Right ventricle myocardium inferior (tissue), 1 donor: Measurements from ENCODE around the gene NUFIP2. TPM values are rescaled to one million over a fixed set of nuclear protein-coding genes. Genes with fewer than 3 reads are reported as not detected.
A peak's percentile ranks its signal among the peaks of the same experiment; 100 is the strongest.
"Not testable (repeated sequence)": the region's sequence is repeated elsewhere in the genome, so short reads cannot be mapped to it uniquely, and the experiment has no call there.

Source experiments
- ATAC-seq: fragments of 200-7000 bp; cut with Tn5 transposase; one replicate; pipeline ENCODE4 v1.9.1; 2020; ENCODE audit warnings: mild to moderate bottlenecking, moderate library complexity
- DNase-seq: peaks from one replicate; pipeline ENCODE4 v3.0.0; 2021; ENCODE audit errors: missing footprints
- intact Hi-C: fragments of 100-400 bp; cut with DNase I; formaldehyde crosslinking; loops from one replicate; pipeline ENCODE4 v1.11.0; 2022
- total RNA-seq: library from RNA; stranded (reverse); fragmentation: NEBNext Ultra II Directional; extraction: Animal tissue kit (Norgen Biotek cat#: 25700); gene quantifications from one replicate; pipeline ENCODE4 v1.2.1, GENCODE V29; 2021
- donor health status: DM: no; HTN: yes; CAD: no; lungs with severe emphysema.

NUFIP2 gene
- total RNA-seq, 1 donor from 2014 or later: 42.3 TPM

DNA sequence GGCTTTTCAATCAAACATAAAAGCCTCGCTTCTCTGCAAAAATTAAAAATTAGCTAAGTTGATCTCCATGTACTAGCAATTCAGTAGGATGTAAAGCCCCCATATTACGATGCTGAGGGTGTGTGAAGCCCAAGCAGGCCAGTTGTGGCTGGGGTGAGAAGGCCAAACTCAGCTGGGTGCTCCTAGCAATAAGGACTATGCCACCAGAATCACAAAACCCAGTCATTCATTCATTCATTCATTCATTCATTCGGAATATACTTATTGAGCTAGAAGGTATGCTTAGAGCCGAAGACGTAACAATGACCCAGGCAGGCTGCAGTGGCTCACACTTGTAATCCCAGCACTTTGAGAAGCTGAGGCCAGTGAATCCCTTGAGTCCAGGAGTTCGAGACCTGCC, 51.2 kb downstream of the NUFIP2 start:
- no peak for DNase-seq
- no peak for ATAC-seq

DNA sequence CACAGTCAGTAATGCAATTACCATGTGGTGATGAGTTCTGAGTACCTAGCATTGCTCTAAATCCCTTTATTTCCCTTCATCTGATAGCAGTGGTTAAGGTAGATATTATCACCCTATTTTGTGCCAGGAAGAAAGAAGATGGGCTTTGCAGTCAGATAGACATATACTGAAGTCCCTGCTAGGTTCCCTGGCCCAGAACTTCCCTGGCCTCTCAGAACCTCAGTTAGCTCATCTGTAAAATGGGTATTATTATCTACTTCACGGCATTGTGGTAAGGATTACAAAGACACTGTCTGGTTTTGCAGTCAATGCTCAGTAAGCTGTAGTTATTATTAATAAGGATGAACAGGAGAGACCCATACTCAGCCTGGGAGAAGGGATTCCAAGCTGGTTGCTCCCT, 51.9 kb downstream of the NUFIP2 start:
- ATAC-seq: no peak
- intact Hi-C loops: no loop called here

More for the DNA sequence above, 51.2 kb downstream of the NUFIP2 start:
- intact Hi-C loops: no loop called here

DNA sequence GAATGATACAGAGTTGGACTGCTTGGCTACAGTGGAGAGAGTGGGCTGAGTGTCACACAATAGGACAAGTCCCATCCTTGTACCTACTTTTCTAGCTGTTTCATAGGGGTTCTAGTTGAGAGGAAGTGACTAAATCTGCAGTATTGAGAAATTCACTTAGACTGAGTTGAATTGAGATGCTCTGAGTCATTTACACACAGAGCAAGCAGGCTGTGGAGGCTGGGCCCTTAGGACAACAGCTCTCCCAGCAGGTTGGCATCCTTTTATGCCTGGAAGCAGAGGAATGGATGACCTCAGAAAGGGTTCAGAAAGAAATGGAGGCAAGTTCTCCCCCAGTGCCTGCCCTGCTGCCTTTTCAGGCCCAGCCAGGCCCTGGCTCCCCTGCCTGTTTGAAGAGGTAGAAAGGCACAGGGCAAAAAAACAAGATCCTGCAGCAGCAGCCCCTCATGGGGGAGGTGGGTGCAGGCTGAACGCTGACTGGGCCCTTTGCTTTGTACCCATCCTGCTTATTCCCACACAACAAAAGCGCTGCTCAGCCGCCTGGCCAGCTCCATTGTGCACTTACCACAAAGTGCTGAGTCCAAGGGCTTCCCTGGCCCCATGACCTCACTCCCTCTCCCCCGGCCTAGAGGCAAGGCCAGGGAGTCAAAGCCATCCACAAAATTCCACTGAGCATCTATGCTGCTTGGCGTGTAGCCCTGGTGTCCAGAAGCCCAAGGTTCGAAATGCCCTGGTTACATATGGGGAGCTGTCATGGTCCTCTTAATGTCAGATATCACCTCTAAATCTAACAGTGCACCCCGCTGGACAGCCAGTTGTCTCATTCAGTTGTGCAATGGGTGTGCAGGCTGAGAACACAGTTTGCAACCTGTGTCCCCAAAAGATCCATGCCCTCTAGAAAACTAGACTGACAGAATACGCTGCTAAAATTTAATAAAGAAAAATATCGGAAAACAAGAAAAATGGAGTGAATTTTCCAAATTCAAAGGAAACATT, 52.7 kb downstream of the NUFIP2 start:
- ATAC-seq: no peak
- intact Hi-C loops: no loop called here
- DNase-seq: no peak

More for the DNA sequence above, 51.9 kb downstream of the NUFIP2 start:
- no peak for DNase-seq

DNA sequence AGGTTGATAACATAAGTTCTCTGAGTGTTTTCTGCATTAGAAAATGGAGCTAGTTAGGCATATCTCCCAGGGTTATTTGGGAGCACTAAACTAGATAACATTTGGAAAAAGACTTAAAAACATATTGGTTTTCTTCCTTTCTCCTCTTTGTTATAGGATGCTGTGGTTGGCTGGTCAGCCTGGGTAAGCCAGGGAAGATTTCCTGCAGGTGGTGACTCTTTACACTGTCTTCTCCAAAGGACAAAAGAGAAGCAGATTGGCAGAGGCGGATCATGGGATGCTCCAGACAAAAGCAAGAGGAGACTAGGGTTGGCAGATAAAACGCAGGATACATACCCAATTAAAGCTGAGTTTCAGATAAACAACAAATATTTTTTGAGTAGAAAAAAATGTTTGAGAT, 53.5 kb downstream of the NUFIP2 start:
- DNase-seq (no peak), ATAC-seq (no peak)
- intact Hi-C loops: no loop called here

DNA sequence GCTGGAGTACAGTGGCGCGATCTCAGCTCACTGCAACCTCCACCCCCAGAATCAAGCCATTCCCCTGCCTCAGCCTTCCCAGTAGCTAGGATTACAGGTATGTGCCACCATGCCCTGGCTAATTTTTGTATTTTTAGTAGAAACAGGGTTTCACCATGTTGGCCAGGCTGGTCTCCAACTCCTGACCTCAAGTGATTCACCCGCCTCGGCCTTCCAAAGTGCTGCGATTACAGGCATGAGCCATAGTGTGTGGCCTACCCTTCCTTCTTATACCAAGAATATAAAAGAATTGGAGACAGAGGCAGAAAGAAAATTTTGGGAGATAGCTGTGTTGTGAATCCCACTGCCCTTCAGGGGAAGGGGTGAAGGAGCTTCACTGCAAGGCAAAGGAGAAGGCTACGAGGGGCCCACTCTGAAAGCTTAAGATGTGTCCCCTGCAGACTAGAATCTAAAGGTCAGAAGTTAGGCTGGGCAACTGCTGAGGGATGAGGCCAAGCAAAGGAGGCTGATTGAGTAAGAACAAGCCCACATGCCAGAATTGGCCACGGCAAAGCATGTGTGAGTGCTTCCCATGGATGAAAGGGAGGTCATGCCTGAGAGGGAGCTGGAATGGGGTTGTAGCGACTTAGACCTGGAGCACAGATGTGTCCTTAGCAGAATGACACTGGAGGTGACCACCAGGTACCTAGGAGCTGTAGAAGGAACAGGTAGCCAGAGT, 55.7 kb downstream of the NUFIP2 start:
- intact Hi-C loops: no loop called here
- ATAC-seq (no peak), DNase-seq (no peak)

DNA sequence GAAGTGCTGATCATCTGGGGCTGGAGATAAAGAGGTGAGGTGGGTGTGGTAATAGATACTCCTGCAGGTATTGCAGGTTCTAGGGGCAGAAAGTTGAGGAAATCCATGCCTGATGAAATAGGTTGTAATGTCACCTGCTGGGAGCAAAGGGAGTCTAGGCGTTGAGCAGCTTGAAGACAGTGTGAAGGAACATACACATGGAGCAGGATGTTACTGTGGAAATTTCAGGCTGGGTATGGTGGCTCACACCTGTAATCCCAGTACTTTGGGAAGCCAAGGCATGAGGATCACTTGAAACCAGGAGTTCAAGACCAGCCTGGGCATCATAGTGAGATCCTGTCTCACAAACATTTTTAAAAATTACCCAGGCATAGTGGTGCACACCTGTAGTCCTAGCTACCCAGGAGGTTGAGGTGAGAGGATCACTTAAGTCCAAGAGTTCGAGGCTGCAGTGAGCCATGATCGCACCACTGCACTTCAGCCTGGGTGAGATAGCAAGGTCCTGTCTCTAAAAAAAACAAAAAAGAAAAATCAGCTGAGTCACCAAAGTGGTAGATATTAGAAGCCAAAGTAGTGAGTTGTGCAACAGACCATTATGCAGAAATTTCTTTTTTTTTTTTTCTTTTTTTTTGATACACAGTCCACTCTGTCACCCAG, 56.3 kb downstream of the NUFIP2 start:
- DNase-seq (no peak), ATAC-seq (no peak)
- intact Hi-C loops: no loop called here

DNA sequence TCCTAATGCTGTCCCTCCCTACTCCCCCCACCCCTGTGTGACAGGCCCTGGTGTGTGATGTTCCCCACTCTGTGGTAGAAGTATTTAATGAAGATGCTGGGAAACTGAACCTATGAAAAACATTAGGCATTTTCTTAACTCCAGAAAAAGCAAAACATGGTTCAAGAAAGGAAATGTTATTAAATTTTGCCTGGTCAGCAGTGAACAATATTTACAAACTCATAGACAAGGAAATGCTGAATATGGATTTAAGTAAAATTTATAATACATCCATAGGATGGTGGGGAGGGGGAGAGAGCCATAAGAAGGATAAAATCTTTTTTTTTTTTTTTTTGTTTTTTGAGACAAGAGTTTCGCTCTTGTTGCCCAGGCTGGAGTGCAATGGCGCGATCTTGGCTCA, 58.0 kb downstream of the NUFIP2 start:
- no peak for ATAC-seq
- intact Hi-C loops: no loop called here
- DNase-seq: no peak

DNA sequence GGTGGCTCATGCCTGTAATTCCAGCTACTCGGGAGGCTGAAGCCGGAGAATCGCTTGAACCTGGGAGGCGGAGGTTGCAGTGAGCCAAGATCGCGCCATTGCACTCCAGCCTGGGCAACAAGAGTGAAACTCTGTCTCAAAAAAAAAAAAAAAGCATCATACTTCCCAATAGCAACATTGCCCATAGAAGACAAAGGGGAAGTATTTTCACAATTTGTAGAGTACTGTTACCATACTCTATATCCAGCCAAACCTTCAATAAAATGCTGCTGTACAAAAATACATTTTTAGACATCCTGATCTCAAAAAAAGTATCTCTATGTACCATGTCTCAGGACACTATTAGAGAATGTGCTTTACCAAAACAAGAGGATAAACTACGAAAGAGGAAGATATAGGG, 59.0 kb downstream of the NUFIP2 start:
- intact Hi-C loops, DNase-seq, ATAC-seq: not testable (repeated sequence)

DNA sequence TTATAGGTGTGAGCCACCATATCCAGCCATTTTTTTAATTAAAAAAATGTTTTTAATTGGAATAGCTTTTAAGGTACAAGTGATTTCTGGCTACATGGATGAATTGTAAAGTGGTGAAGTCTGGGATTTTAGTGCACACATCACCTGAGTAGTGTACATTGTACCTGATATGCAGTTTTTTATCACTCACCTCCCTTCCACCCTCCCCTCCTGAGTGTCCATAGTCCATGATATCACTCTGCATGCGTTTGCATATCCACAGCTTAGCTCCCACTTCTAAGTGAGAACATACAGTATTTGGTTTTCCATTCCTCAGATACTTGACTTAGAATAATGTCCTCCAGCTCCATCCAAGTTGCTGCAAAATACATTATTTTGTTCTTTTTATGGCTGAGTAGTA, 60.6 kb downstream of the NUFIP2 start:
- intact Hi-C loops: no loop called here
- ATAC-seq (no peak), DNase-seq (no peak)

DNA sequence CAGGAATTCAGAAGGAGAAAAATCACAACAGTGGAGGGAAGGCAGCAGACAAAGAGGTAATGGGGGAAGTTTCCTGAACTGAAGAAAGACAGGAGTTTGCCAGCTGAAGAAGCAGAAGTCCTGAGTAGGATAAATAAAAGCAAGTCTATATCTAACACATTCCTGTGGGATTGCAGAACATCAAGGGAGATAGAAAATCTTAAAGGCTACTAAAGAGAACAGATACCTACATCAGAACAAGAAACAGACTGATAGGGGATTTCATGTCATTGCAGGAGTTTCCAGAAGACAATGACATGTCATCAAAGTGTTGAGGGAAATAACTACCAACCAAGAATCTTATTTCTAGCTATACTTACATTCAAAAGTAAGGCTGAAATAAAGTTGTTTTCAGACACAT, 68.6 kb downstream of the NUFIP2 start:
- intact Hi-C loops: no loop called here
- ATAC-seq: no peak
- DNase-seq: no peak

DNA sequence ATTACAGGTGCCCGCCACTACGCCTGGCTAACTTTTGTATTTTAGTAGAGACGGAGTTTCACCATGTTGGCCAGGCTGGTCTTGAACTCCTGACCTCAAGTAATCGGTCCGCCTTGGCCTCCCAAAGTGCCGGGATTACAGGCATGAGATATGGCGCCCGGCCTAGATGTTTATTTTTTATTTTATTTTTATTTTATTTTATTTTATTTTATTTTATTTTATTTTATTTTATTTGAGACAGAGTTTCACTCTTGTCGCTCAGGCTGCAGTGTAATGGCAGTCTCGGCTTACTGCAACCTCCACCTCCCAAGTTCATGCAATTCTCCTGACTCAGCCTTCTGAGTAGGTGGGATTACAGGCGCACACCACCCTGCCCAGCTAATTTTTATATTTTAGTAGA, 72.6 kb downstream of the NUFIP2 start:
- intact Hi-C loops, ATAC-seq, DNase-seq: not testable (repeated sequence)

DNA sequence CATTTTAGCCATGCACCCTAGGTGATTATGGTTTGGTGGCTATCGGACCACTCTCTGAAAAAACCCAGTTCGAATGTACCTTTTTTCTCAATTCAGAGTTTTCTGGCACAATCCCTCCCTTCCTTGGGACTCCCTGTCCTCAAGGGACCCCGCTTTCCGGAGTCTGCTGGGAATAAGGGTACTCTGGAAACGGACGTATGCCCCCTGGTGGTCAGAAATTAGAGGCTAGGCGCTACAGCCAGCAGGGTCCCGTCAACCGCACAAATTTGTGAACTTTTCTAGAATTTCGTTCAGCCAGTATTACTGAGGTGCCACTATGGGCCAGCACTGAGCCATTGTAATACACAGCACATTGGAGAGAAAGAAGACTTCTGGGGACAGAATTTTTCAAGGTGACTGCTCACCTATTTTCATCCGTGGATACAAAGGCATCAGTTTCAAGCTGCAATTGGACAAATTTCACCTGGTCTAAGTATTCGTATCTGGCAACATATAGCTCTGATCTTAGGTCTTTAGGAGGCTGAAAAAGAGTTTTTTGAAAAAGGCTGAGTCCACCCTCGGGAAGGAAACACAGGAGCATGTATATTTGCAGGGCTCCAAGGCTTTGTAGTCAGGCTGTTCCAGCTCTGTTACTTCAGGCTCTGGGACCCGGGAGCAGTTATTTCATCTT, 74.4 kb downstream of the NUFIP2 start:
- ATAC-seq (peak; percentile 88), DNase-seq (no peak)
- intact Hi-C loops: loop anchor here (2.0 kb wide), 1 partner anchor 71 kb away; no protein-coding TSS in a partner anchor

DNA sequence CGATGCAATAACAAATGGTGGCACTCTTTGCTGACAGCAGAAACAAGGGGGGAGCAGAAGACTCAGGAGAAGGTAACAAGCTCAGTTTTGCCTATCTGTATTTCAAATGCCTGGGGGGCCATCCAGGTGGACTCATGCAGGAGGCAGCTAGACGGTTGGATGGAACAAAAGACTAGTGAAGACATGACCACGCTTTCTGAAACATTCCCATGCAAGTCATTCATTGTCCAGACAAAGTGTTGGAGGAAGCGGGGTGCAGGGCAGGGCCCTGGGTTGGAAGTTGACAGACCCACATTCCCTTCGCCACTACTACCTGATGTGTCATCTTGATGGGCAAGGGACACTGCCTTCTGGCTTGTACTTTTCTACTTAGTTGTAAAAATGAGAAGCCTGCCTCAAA, 77.1 kb downstream of the NUFIP2 start:
- ATAC-seq (no peak), DNase-seq (no peak)
- intact Hi-C loops: no loop called here

DNA sequence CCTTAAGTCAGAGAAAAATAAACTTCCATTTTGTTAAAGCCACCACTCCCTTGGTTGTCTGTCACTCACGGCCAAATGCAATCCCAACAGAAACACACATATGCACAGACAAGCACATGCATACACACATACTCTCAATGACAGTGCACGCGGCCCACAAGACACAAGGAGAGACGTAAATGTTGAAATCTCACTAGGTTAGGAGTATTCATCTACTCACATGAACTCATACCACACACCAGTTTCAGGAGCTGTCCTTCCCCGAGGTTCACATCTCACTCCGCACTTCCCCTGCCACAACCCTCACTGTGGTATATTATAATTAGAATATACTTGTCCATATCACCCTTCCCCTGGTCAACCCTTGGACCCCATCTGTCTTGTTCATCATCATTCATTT, 77.8 kb downstream of the NUFIP2 start:
- no peak for ATAC-seq
- intact Hi-C loops: no loop called here

DNA sequence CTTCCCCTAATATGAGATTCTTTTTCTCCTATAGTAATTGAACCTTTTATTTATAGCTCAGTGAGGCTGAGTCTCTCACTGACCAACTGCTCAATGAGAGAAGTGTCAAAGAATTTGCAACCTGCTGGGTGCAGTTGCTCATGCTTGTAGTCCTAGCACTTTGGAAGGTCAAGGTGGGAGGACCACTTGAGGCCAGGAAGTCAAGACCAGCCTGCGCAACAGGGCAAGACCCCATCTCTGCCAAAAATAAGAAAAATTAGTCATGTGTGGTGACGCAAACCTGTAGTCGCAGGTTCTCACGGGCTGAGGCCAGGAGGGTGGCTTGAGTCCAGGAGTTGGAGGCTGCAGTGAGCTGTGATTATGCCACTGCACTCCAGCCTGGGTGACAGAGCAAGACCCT, 78.2 kb downstream of the NUFIP2 start:
- no peak for DNase-seq
- intact Hi-C loops: no loop called here
- no peak for ATAC-seq

More for the DNA sequence above, 77.8 kb downstream of the NUFIP2 start:
- no peak for DNase-seq

DNA sequence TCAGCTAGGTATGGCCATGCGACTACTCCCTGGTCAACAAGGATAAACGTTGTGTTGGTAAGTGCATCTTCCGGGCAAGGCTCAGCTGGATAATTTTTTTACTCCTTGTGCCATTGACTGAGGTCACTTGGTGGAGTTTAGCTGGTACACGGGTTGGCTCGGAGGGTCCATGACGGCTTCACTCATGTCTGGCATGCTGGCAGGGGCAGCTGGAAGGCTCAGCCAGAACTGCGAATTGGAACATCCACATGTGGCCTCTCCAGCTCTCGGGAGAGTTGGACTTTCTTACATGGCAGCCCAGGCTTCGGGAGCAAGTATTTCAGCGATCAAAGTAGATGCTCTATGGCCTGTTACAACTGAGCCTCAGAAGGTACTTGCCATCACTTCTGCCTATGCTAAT, 78.8 kb downstream of the NUFIP2 start:
- intact Hi-C loops: no loop called here
- ATAC-seq (no peak), DNase-seq (no peak)

DNA sequence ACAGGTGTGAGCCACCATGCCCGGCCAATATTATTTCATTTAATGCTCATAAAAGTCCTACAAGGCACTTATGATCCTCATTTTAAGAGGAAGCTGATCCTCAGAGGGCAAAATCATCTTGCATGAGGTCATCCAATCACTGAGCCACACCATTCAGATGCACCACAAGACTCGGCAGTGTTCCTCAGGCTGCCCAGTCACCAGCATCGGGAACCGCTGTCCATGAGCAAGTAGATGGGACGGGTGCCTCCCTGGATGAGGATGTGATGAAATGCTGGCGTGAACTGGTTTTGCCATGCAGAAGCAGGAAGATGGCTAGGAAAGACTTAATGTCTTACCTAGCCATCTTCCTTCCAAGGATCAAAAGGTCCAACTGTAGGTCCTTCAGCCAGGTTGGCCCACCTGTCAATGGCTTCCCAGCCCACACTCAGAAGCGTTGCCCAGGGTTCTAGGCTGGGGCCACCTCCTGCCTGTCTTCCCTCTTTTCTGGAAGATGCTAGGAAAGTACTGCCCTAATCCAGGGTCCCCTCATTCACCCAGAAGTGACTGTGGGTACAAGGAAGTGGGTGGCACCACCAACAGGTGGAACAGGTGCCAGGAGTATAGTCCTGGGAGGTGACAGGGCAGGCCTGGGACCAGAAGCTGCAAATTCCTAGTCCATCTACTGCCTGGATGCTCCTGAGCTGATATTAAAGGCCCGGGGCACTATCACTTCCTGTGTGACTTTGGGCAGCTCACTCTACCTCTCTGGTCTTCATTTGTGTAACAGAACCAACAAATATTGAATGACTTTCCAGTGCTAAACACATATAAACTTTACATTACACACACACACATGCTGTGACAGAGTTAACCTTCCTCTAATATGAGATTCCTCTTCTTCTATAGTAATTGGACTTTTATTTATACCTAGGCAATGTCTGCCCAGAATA, 79.5 kb downstream of the NUFIP2 start:
- no peak for ATAC-seq
- DNase-seq: no peak
- intact Hi-C loops: no loop called here

DNA sequence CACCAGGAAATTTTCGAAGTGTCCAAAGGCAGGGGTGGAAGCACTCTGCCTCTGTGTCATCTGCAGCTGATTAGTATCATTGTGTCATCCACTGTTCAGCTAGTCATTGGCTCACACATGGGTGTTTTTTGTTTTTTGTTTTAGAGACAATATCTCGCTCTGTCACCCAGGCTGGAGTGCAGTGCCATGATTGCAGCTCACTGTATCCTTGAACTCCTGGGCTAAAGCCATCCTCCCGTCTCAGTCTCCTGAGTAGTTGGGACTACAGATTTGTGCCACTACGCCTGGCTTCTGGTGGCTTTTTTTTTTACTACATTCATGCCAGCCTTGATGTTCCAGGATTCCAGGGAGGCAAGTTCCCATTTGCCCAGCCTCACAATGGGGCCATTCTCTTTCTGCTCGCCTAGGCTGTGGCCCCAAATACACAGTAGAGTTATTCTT, 81.2 kb downstream of the NUFIP2 start:
- ATAC-seq (no peak), DNase-seq (no peak)
- intact Hi-C loops: no loop called here
